Right atrium auricular region (tissue), 2 donors: ENCODE results near the gene SPEM2. TPM values are rescaled to one million over a fixed set of nuclear protein-coding genes. Genes with fewer than 3 reads are reported as not detected.

Source experiments
- DNase-seq: peaks from one replicate; pipeline ENCODE4 v3.0.0-alpha.2; 2019; ENCODE audit warnings: low spot score
- H3K27ac ChIP-seq, 2 donors: fragments of 200-600 bp; sonication (generic); 1 replicate in 1 of 2; 2 replicates in 1 of 2; pipeline ENCODE4 v1.5.1; 2016 to 2019
- H3K27me3 ChIP-seq, 2 donors: fragments of 200-600 bp; sonication (generic); one replicate each; pipeline versions ENCODE4 v1.5.1 to v1.6.0; 2017 to 2019
- H3K36me3 ChIP-seq: fragments of 200-600 bp; sonication (generic); one replicate; pipeline ENCODE4 v1.5.1; 2016
- H3K4me1 ChIP-seq, 2 donors: fragments of 200-600 bp; sonication (generic); one replicate each; pipeline versions ENCODE4 v1.5.1 to v1.6.0; 2017 to 2019
- H3K4me3 ChIP-seq, 2 donors: fragments of 200-600 bp; sonication (generic); 1 replicate in 1 of 2; 2 replicates in 1 of 2; pipeline ENCODE4 v1.5.1; 2017 to 2019; ENCODE audit warnings: mild to moderate bottlenecking in 1 of 2, moderate library complexity in 1 of 2
- H3K9me3 ChIP-seq, 2 donors: fragments of 200-600 bp; sonication (generic); one replicate each; pipeline ENCODE4 v1.5.1; 2019
- CTCF ChIP-seq, 2 donors: fragments of 200-600 bp; sonication (generic); IDR thresholded peaks; one replicate each; pipeline ENCODE4 v1.5.1; 2019; ENCODE audit warnings: antibody characterized with exemption in 2 of 2
- total RNA-seq, 2 donors: library from RNA; depleted of rRNA; stranded (reverse); fragments of >200 nt; gene quantifications; one replicate each; pipeline ENCODE4 v1.1.0, GENCODE V29; 2016

SPEM2 gene
- total RNA-seq, 2 donors from 2014 or later = not detected

- no peak for DNase-seq
- H3K9me3 ChIP-seq = no peaks in the 10 kb centered on the region
- no peak within 1 kb of the TSS for H3K4me3 ChIP-seq
- H3K36me3 ChIP-seq = peaks cover 9% of the 10 kb centered on the region
- H3K27ac ChIP-seq = no peak within 1 kb of the TSS
- TF ChIP-seq CTCF (IDR thresholded peaks at IDR 0.05) = no peak
- H3K4me1 ChIP-seq = no peaks in the 10 kb centered on the region
- H3K27me3 ChIP-seq = no peaks in the 10 kb centered on the region
Measured at GRCh38 chr17:7419819-7420610, 5.4 kb upstream of the SPEM2 start, which contains the start of gene SPEM1. Gene SPEM1, plus strand, starts transcription at chr17:7420324. Its CDS starts 61 bp downstream, at chr17:7420385.

GRCh38 chr17:7421186-7421585 is 4.2 kb upstream of the SPEM2 start:
- H3K4me3 ChIP-seq = no peak overlapping the region
- H3K27me3 ChIP-seq = no peaks in the 10 kb centered on the region
- H3K27ac ChIP-seq = no peak overlapping the region
- H3K4me1 ChIP-seq = no peaks in the 10 kb centered on the region
- no peak for TF ChIP-seq CTCF (IDR thresholded peaks at IDR 0.05)
- DNase-seq = no peak
- H3K36me3 ChIP-seq = no peaks in the 10 kb centered on the region
- H3K9me3 ChIP-seq = no peaks in the 10 kb centered on the region

GRCh38 chr17:7423679-7424078 is 1.7 kb upstream of the SPEM2 start:
- no peak for DNase-seq
- Histone ChIP-seq H3K9me3 (no peaks in the 10 kb centered on the region), H3K36me3 (no peaks in the 10 kb centered on the region), H3K27ac (no peak overlapping the region), H3K4me1 (no peaks in the 10 kb centered on the region), H3K4me3 (no peak overlapping the region), H3K27me3 (no peaks in the 10 kb centered on the region)
- TF ChIP-seq CTCF (IDR thresholded peaks at IDR 0.05) = no peak

GRCh38 chr17:7425756-7426155 is 340 bp downstream of the SPEM2 start:
- H3K27me3 ChIP-seq = no peaks in the 10 kb centered on the region
- H3K9me3 ChIP-seq = no peaks in the 10 kb centered on the region
- no peaks in the 10 kb centered on the region for H3K36me3 ChIP-seq
- H3K4me3 ChIP-seq = no peak overlapping the region
- H3K4me1 ChIP-seq = no peaks in the 10 kb centered on the region
- no peak for DNase-seq
- no peak overlapping the region for H3K27ac ChIP-seq
- TF ChIP-seq CTCF (IDR thresholded peaks at IDR 0.05) = no peak

- DNase-seq = no peak
Measured at GRCh38 chr17:7426203-7426863, 917 bp downstream of the SPEM2 start.

More at GRCh38 chr17:7426203-7426863, 917 bp downstream of the SPEM2 start:
- Histone ChIP-seq H3K36me3 (no peaks in the 10 kb centered on the region), H3K4me3 (no peak overlapping the region), H3K27me3 (no peaks in the 10 kb centered on the region), H3K9me3 (no peaks in the 10 kb centered on the region), H3K27ac (no peak overlapping the region), H3K4me1 (no peaks in the 10 kb centered on the region)
- no peak for TF ChIP-seq CTCF (IDR thresholded peaks at IDR 0.05)
